K562 (cell line): ENCODE results near the gene USP20. TPM values are rescaled to one million over a fixed set of nuclear protein-coding genes. Genes with fewer than 3 reads are reported as not detected.

Experiments
- BRF1 ChIP-seq: IDR thresholded peaks from 3 replicates; pipeline ENCODE4 v1.6.1; 2011; ENCODE audit warnings: borderline replicate concordance, mild to moderate bottlenecking; ENCODE audit not compliant: insufficient read length; ENCODE audit errors: extremely low read depth
- CCNT2 ChIP-seq: IDR thresholded peaks from 2 replicates; pipeline ENCODE4 v1.6.1; 2011; ENCODE audit warnings: borderline replicate concordance, low read depth, mild to moderate bottlenecking, moderate library complexity, mixed read lengths, low read length; ENCODE audit not compliant: insufficient read length; ENCODE audit errors: extremely low read depth
- E2F6 ChIP-seq, 2 experiments: IDR thresholded peaks; 2 replicates each; pipeline ENCODE4 v1.6.1; 2011; ENCODE audit warnings: borderline replicate concordance in 1 of 2, control low read depth in 1 of 2, low read depth in 1 of 2, low read length in 1 of 2, mild to moderate bottlenecking in 1 of 2, mixed read lengths in 1 of 2, moderate library complexity in 1 of 2; ENCODE audit not compliant: insufficient read depth in 1 of 2, insufficient read length in 1 of 2, poor library complexity in 1 of 2, severe bottlenecking in 1 of 2; ENCODE audit errors: extremely low read depth in 1 of 2
- ELK1 ChIP-seq: sonication (generic); formaldehyde crosslinking; IDR thresholded peaks from 2 replicates; pipeline ENCODE4 v1.8.1; 2022; ENCODE audit warnings: missing genetic modification reagents
- ETS1 ChIP-seq: conservative IDR thresholded peaks from 2 replicates; pipeline ENCODE4 v1.6.1; 2011; ENCODE audit warnings: low read depth, mild to moderate bottlenecking, low read length; ENCODE audit not compliant: control insufficient read depth
- MIER1 ChIP-seq: fragments of 450-650 bp; IDR thresholded peaks from 2 replicates; pipeline ENCODE4 v1.6.1; 2016; ENCODE audit warnings: antibody characterized with exemption, mild to moderate bottlenecking, low read depth
- NCOA4 ChIP-seq: fragments of 450-650 bp; IDR thresholded peaks from 2 replicates; pipeline ENCODE4 v1.6.1; 2018; ENCODE audit warnings: mild to moderate bottlenecking; ENCODE audit not compliant: partially characterized antibody
- NR1H2 ChIP-seq: sonication (generic); formaldehyde crosslinking; IDR thresholded peaks from 2 replicates; pipeline ENCODE4 v1.4.0; 2020; ENCODE audit warnings: mild to moderate bottlenecking, missing genetic modification reagents
- PREB ChIP-seq: sonication (generic); formaldehyde crosslinking; IDR thresholded peaks from 2 replicates; pipeline ENCODE4 v1.8.1; 2023; ENCODE audit warnings: mild to moderate bottlenecking, missing genetic modification reagents
- SRF ChIP-seq, 2 experiments: fragments of 250-450, 450-650 bp in 1 of 2; sonication (Bioruptor Pico) in 1 of 2; sonication (generic) in 1 of 2; formaldehyde crosslinking; IDR thresholded peaks; 2 replicates each; pipeline versions ENCODE4 v1.5.0 to v1.5.1; 2020 to 2022; ENCODE audit warnings: mild to moderate bottlenecking in 1 of 2, missing genetic modification reagents in 1 of 2
- TCF7L2 ChIP-seq: fragments of 150-350 bp; IDR thresholded peaks from 2 replicates; pipeline ENCODE4 v1.6.1; 2016; ENCODE audit warnings: low read depth, mild to moderate bottlenecking, low read length, moderate library complexity
- TRIM24 ChIP-seq, 2 experiments: fragments of 450-650 bp; IDR thresholded peaks; 2 replicates each; pipeline ENCODE4 v1.6.1; 2016
- ZC3H8 ChIP-seq: fragments of 450-650 bp; IDR thresholded peaks from 2 replicates; pipeline ENCODE4 v1.6.1; 2017
- ZNF239 ChIP-seq: fragments of 250-450 bp; sonication (Bioruptor Pico); IDR thresholded peaks from 2 replicates; pipeline ENCODE4 v1.4.0; 2020; ENCODE audit warnings: mild to moderate bottlenecking
- ZNF586 ChIP-seq: fragments of 450-650 bp; formaldehyde crosslinking; conservative IDR thresholded peaks from 2 replicates; pipeline ENCODE4 v1.4.0; 2020; ENCODE audit warnings: mild to moderate bottlenecking, moderate library complexity
- ZNF592 ChIP-seq: fragments of 450-650 bp; IDR thresholded peaks from 2 replicates; pipeline ENCODE4 v1.6.1; 2017; ENCODE audit warnings: antibody characterized with exemption, mild to moderate bottlenecking
- polyA plus RNA-seq, 8 experiments: library from polyadenylated mRNA; depleted of rRNA in 4 of 8; stranded (reverse) in 5 of 8; unstranded in 3 of 8; fragments of >200 nt; fragmentation: Nextera tagmentation in 2 of 8; fragmentation: Illumina TruSeq in 1 of 8; extraction: Ambion mirVana in 2 of 8; extraction: Trizol in 1 of 8; gene quantifications; 2 replicates each; pipeline versions ENCODE4 v1.2.1 to v1.2.3, GENCODE V29; 2011 to 2014; ENCODE audit warnings: inconsistent platforms in 1 of 8, missing spikeins in 1 of 8
- total RNA-seq, 7 experiments: library from RNA; depleted of rRNA in 6 of 7; stranded (reverse); fragments of >200 nt in 6 of 7; fragmentation: Illumina TruSeq in 2 of 7; extraction: Trizol in 2 of 7; gene quantifications; 2 replicates each; pipeline versions ENCODE4 v1.2.1 to v1.2.3, GENCODE V29; 2011 to 2021; ENCODE audit warnings: low replicate concordance in 1 of 7
- TF ChIP-seq, protein P1 (sequence below): fragments of 450-650 bp; formaldehyde crosslinking; IDR thresholded peaks from 2 replicates; pipeline ENCODE4 v1.4.0; 2022; ENCODE audit warnings: mild to moderate bottlenecking, moderate library complexity

Gene USP20
- total and polyA plus RNA-seq, 9 of the 15 experiments (the other 6 are each of a cell fraction or from before 2014, with no cell fraction given): 1.9 to 136 (median 49.1) TPM

DNA sequence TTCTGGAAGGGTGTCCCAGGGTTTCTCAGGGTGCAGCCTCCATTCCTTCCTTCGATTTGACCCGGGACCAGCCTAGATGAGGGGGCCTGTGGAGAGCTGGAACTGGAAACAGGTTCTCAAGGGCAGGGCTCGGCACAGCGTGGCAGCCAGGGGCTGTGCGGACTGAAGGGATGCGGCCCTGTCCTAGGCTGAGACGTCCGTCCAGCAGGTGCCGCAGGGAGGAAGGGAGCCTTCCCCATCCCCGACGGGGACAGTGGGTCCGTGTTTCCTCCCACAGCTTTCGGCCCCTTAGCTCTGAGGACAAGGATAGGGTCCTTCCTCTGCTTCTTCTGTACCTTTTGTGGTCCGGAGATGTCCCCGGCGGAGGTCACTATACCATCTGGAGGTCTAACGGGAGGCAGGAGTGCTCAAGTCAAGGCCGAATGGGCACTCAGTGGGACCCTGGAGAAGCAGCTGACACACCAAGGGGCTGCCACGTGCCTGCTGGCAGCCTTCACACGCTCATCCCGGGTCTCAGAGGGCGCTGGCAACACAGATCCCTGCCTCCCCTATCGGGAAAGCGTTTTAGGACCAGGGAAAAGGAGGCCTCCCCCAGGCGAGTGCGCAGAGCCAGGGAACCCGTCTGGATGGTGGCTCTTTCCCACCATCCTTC is 49.9 kb downstream of the USP20 start (continued):
- no peak for TF ChIP-seq ZNF592
- TF ChIP-seq ELK1 (CRISPR knock-in tag): no peak
- TF ChIP-seq SRF (CRISPR knock-in tag; IDR thresholded peaks at IDR 0.05): 0 out of 4 replicates have a peak, but pooled peaks of 1 of the 2 experiments have one; percentile 5
- TF ChIP-seq TRIM24 (IDR thresholded peaks at IDR 0.05): no peak
- TF ChIP-seq MIER1: no peak
- no peak for TF ChIP-seq ZNF586 (CRISPR knock-in tag)
- no peak for TF ChIP-seq ZNF239 (CRISPR knock-in tag)
- TF ChIP-seq BRF1: no peak
- TF ChIP-seq NCOA4: no peak
- TF ChIP-seq NR1H2 (CRISPR knock-in tag): no peak
- no peak for TF ChIP-seq ETS1
- TF ChIP-seq CCNT2: no peak
- TF ChIP-seq, protein P1, sequence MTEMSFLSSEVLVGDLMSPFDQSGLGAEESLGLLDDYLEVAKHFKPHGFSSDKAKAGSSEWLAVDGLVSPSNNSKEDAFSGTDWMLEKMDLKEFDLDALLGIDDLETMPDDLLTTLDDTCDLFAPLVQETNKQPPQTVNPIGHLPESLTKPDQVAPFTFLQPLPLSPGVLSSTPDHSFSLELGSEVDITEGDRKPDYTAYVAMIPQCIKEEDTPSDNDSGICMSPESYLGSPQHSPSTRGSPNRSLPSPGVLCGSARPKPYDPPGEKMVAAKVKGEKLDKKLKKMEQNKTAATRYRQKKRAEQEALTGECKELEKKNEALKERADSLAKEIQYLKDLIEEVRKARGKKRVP (CRISPR knock-in tag): no peak
- TF ChIP-seq ZC3H8: no peak
- no peak for TF ChIP-seq PREB (CRISPR knock-in tag)
- TF ChIP-seq E2F6 (IDR thresholded peaks at IDR 0.05; ENCODE audit: borderline replicate concordance in 1 of 2, extremely low read depth in 1 of 2, insufficient read depth in 1 of 2, insufficient read length in 1 of 2, low read depth in 1 of 2, low read length in 1 of 2, poor library complexity in 1 of 2, severe bottlenecking in 1 of 2): peak; percentile 24 to 51
- TF ChIP-seq TCF7L2: no peak
